NCI-H2081 treated with DMSO at 0.1 percent for 48 hours (cell line): Measurements from ENCODE around the gene TBCEL.
"Not testable (repeated sequence)": the region's sequence is repeated elsewhere in the genome, so short reads cannot be mapped to it uniquely, and the experiment has no call there.

Source experiments
- DNase-seq: peaks from one replicate; lab custom pipeline; 2025; lab: John Stamatoyannopoulos, UW

TBCEL gene

GRCh38 chr11:121029813-121030445 lies 6.0 kb downstream of the TBCEL start:
- DNase-seq = no peak

- no peak for DNase-seq
Observed at GRCh38 chr11:121031167-121031566, 7.3 kb downstream of the TBCEL start.

- not testable (repeated sequence) for DNase-seq
Observed at GRCh38 chr11:121031648-121032047, 7.7 kb downstream of the TBCEL start.

GRCh38 chr11:121032546-121032945 lies 8.6 kb downstream of the TBCEL start:
- no peak for DNase-seq

GRCh38 chr11:121033635-121034034 lies 9.7 kb downstream of the TBCEL start:
- no peak for DNase-seq

GRCh38 chr11:121035169-121035755 lies 11.4 kb downstream of the TBCEL start:
- DNase-seq = no peak

GRCh38 chr11:121035780-121036179 lies 11.9 kb downstream of the TBCEL start:
- no peak for DNase-seq

- DNase-seq = no peak
Observed at GRCh38 chr11:121037016-121037415, 13.1 kb downstream of the TBCEL start.

- no peak for DNase-seq
Observed at GRCh38 chr11:121038648-121039409, 14.9 kb downstream of the TBCEL start.

- DNase-seq = no peak
Observed at GRCh38 chr11:121039971-121040613, 16.2 kb downstream of the TBCEL start.

- DNase-seq = no peak
Observed at GRCh38 chr11:121040614-121041002, 16.7 kb downstream of the TBCEL start.

GRCh38 chr11:121041072-121041471 lies 17.2 kb downstream of the TBCEL start:
- DNase-seq = no peak

- no peak for DNase-seq
Observed at GRCh38 chr11:121042296-121042695, 18.4 kb downstream of the TBCEL start.

GRCh38 chr11:121047926-121048325 lies 24.0 kb downstream of the TBCEL start:
- no peak for DNase-seq

GRCh38 chr11:121048464-121049233 lies 24.7 kb downstream of the TBCEL start:
- no peak for DNase-seq

GRCh38 chr11:121053244-121053643 lies 29.3 kb downstream of the TBCEL start:
- DNase-seq = no peak

- DNase-seq = no peak
Observed at GRCh38 chr11:121054266-121054665, 30.4 kb downstream of the TBCEL start.

GRCh38 chr11:121055076-121055475 lies 31.2 kb downstream of the TBCEL start:
- no peak for DNase-seq

GRCh38 chr11:121057922-121058321 lies 34.0 kb downstream of the TBCEL start:
- no peak for DNase-seq

GRCh38 chr11:121058941-121059340 lies 35.0 kb downstream of the TBCEL start:
- no peak for DNase-seq

- no peak for DNase-seq
Observed at GRCh38 chr11:121059605-121060004, 35.7 kb downstream of the TBCEL start.

- no peak for DNase-seq
Observed at GRCh38 chr11:121063728-121064127, 39.8 kb downstream of the TBCEL start.
